Activated naive CD4-positive, alpha-beta T cell treated with anti-CD3 and anti-CD28 coated beads, Interleukin-2, amount 50 U/mL, for 24 hours (primary cell): ENCODE results near the gene FAT1.

ENCODE experiments used
- H3K27ac Mint-ChIP-seq: one replicate; pipeline ENCODE4 v1.8.0; 2021; ENCODE audit warnings: mild to moderate bottlenecking, mixed read lengths
- H3K27me3 Mint-ChIP-seq: one replicate; pipeline ENCODE4 v1.8.0; 2021; ENCODE audit warnings: mixed read lengths
- H3K36me3 Mint-ChIP-seq: one replicate; pipeline ENCODE4 v1.8.0; 2021; ENCODE audit warnings: mixed read lengths
- H3K4me1 Mint-ChIP-seq: one replicate; pipeline ENCODE4 v1.8.0; 2021; ENCODE audit warnings: mixed read lengths
- H3K4me3 Mint-ChIP-seq: one replicate; pipeline ENCODE4 v1.8.0; 2021; ENCODE audit warnings: mild to moderate bottlenecking, mixed read lengths
- H3K9me3 Mint-ChIP-seq: one replicate; pipeline ENCODE4 v1.8.0; 2021; ENCODE audit warnings: mixed read lengths

FAT1 gene

DNA sequence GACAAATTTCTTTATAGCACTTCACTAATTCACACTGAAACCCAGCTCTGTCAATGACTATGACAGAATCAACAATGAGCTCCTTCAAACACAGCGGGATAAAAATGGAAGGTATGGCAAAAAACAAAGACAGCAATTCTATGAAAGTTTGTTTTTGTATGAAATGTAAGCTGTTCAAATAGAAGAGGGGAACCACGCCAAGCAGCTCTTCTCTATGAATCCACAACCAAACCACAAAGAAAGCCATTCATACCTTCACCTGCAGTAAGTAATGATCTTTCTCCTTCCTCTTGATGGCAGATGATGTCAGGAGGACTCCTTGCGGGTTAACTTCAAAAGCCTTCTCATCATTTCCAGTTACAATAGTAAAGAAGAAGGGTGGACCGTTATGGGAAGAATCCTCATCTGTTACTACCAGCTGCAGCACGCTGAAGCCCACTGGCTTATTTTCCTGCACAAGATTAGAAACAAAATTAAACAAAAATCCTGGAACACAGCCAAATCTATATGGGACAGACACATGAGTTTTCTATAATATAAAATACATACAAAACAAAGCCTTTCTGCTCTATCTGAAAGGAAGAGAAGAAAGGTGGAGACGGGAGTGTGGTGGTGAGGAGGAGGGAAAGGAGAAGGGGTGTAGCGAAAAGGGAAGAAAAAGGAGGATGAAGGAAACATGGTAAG, 119.4 kb downstream of the FAT1 start:
- Mint-ChIP-seq H3K27ac (no peak overlapping the region), H3K36me3 (no peaks in the 10 kb centered on the region), H3K4me3 (no peak overlapping the region), H3K27me3 (peaks cover 2% of the 10 kb centered on the region), H3K9me3 (no peaks in the 10 kb centered on the region), H3K4me1 (no peaks in the 10 kb centered on the region)

- no peaks in the 10 kb centered on the region for H3K9me3 Mint-ChIP-seq
- no peaks in the 10 kb centered on the region for H3K36me3 Mint-ChIP-seq
- peaks cover 2% of the 10 kb centered on the region for H3K27me3 Mint-ChIP-seq
- H3K4me3 Mint-ChIP-seq: no peak overlapping the region
- no peaks in the 10 kb centered on the region for H3K4me1 Mint-ChIP-seq
- H3K27ac Mint-ChIP-seq: no peak overlapping the region
These were observed 120.7 kb downstream of the FAT1 start for GRCh38 chr4:186602978-186603377.

DNA sequence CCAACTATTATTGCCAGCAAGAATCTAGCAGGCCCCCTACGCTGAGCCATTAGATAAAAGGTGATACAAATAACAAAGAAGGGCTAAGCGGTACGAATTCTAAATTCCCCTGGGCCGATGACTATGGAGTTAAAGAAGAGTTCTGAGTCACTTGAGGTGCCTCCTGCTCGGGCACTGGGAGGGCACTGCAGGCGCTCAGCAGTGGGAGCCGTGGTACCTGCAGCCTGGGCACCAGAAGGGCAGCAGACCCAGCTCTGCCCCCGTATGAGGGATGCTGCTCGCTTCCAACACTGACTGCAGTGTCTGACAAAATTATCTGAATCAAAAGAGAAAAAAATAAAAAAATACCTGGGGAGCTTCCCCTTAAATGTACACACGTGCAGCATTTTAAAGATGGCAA, 124.2 kb downstream of the FAT1 start:
- no peaks in the 10 kb centered on the region for H3K36me3 Mint-ChIP-seq
- H3K4me3 Mint-ChIP-seq: no peak overlapping the region
- no peak overlapping the region for H3K27ac Mint-ChIP-seq
- no peaks in the 10 kb centered on the region for H3K4me1 Mint-ChIP-seq
- no peaks in the 10 kb centered on the region for H3K9me3 Mint-ChIP-seq
- peaks cover 2% of the 10 kb centered on the region for H3K27me3 Mint-ChIP-seq

- H3K27me3 Mint-ChIP-seq: peaks cover 2% of the 10 kb centered on the region
- no peaks in the 10 kb centered on the region for H3K4me1 Mint-ChIP-seq
- H3K36me3 Mint-ChIP-seq: no peaks in the 10 kb centered on the region
- no peak overlapping the region for H3K27ac Mint-ChIP-seq
- H3K9me3 Mint-ChIP-seq: no peaks in the 10 kb centered on the region
- no peak overlapping the region for H3K4me3 Mint-ChIP-seq
These were observed 125.0 kb downstream of the FAT1 start for GRCh38 chr4:186598686-186599085.

- H3K4me3 Mint-ChIP-seq: no peak overlapping the region
These were observed 126.7 kb downstream of the FAT1 start for GRCh38 chr4:186596850-186597390.

DNA sequence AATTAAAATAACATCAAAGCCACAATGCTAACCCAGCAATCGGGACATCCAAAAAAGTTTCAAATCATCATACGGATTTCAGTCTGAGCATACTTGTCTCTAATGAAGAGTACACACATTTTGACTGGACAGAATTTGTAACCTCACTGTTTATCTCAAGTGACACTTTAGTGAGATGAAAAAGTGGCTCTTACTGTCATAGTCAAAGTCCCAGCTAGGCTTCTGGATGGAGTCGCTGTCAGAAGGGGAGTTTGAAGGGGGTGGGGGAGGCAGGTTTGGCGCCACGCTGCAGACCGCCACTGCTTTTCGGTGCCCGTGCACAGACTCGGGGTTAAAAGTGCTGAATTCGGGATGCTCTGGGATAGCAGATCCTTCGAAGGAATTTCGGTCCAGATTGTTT, 127.3 kb downstream of the FAT1 start:
- no peaks in the 10 kb centered on the region for H3K4me1 Mint-ChIP-seq
- no peaks in the 10 kb centered on the region for H3K9me3 Mint-ChIP-seq
- H3K27ac Mint-ChIP-seq: no peak overlapping the region
- peaks cover 1% of the 10 kb centered on the region for H3K27me3 Mint-ChIP-seq
- no peaks in the 10 kb centered on the region for H3K36me3 Mint-ChIP-seq
- no peak overlapping the region for H3K4me3 Mint-ChIP-seq

More at GRCh38 chr4:186596850-186597390, 126.7 kb downstream of the FAT1 start:
- Mint-ChIP-seq H3K27ac (no peak overlapping the region), H3K4me1 (no peaks in the 10 kb centered on the region), H3K9me3 (no peaks in the 10 kb centered on the region), H3K27me3 (peaks cover 1% of the 10 kb centered on the region), H3K36me3 (no peaks in the 10 kb centered on the region)

- no peak overlapping the region for H3K27ac Mint-ChIP-seq
- H3K9me3 Mint-ChIP-seq: no peaks in the 10 kb centered on the region
- H3K4me1 Mint-ChIP-seq: no peaks in the 10 kb centered on the region
- H3K27me3 Mint-ChIP-seq: peaks cover 1% of the 10 kb centered on the region
- H3K4me3 Mint-ChIP-seq: no peak overlapping the region
- no peaks in the 10 kb centered on the region for H3K36me3 Mint-ChIP-seq
These were observed 130.1 kb downstream of the FAT1 start for GRCh38 chr4:186593587-186593973.

GRCh38 chr4:186592966-186593586, 130.6 kb downstream of the FAT1 start:
- H3K27ac Mint-ChIP-seq: no peak overlapping the region

GRCh38 chr4:186592445-186592844, 131.2 kb downstream of the FAT1 start:
- no peak overlapping the region for H3K4me3 Mint-ChIP-seq
- H3K27ac Mint-ChIP-seq: no peak overlapping the region
- peaks cover 1% of the 10 kb centered on the region for H3K27me3 Mint-ChIP-seq
- no peaks in the 10 kb centered on the region for H3K9me3 Mint-ChIP-seq
- H3K4me1 Mint-ChIP-seq: no peaks in the 10 kb centered on the region
- no peaks in the 10 kb centered on the region for H3K36me3 Mint-ChIP-seq

More at GRCh38 chr4:186592966-186593586, 130.6 kb downstream of the FAT1 start:
- no peaks in the 10 kb centered on the region for H3K9me3 Mint-ChIP-seq
- peaks cover 1% of the 10 kb centered on the region for H3K27me3 Mint-ChIP-seq
- H3K4me3 Mint-ChIP-seq: no peak overlapping the region
- H3K36me3 Mint-ChIP-seq: no peaks in the 10 kb centered on the region
- H3K4me1 Mint-ChIP-seq: no peaks in the 10 kb centered on the region

GRCh38 chr4:186591651-186592050, 132.0 kb downstream of the FAT1 start:
- Mint-ChIP-seq H3K36me3 (no peaks in the 10 kb centered on the region), H3K9me3 (no peaks in the 10 kb centered on the region), H3K4me1 (no peaks in the 10 kb centered on the region), H3K4me3 (no peak overlapping the region), H3K27me3 (peaks cover 1% of the 10 kb centered on the region), H3K27ac (no peak overlapping the region)

DNA sequence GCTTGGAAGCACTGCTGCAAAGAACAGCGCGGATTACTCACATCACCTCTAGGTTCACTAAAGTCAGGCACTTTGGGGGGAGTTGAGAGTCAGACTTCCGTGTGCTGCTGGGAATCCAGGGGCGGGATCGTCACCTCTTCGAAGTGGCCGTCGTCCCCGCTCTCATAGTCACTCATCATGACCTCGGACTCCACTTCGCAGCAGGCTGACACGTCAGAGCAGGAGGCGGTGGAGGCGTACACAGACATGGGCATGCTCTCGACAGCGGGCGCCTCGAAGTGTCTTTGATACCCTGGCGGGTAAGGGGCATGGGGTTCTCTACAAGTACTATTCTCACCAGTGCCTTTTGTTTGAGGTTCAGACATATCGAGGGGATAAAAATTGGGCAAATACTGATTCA, 135.2 kb downstream of the FAT1 start:
- no peaks in the 10 kb centered on the region for H3K9me3 Mint-ChIP-seq
- peaks cover 3% of the 10 kb centered on the region for H3K27me3 Mint-ChIP-seq
- no peaks in the 10 kb centered on the region for H3K4me1 Mint-ChIP-seq
- no peaks in the 10 kb centered on the region for H3K36me3 Mint-ChIP-seq
- no peak overlapping the region for H3K4me3 Mint-ChIP-seq
- no peak overlapping the region for H3K27ac Mint-ChIP-seq

- Mint-ChIP-seq H3K27ac (no peak overlapping the region), H3K4me3 (no peak overlapping the region), H3K27me3 (peaks cover 2% of the 10 kb centered on the region), H3K36me3 (no peaks in the 10 kb centered on the region), H3K9me3 (no peaks in the 10 kb centered on the region), H3K4me1 (no peaks in the 10 kb centered on the region)
These were observed 136.1 kb downstream of the FAT1 start for GRCh38 chr4:186587416-186588018.

DNA sequence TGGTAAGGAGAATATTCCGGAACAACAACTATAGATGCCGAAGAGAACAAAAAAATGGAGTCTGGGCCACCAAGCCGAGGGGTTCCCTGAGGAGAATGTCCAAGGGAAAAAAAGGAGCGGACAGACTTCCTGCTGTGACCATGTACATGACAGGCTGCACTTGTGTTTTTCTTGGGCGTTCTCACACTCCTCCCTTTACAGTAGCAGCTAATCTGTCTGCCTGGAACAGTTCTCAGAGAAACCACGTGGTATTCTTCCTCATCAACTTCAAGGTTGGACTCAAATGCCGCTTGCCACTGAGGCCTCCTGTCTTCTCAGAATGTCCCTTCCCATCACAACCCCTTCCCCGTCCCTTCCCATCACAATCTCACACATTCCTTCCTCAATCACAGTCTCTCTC, 137.5 kb downstream of the FAT1 start:
- peaks cover 3% of the 10 kb centered on the region for H3K27me3 Mint-ChIP-seq
- H3K36me3 Mint-ChIP-seq: no peaks in the 10 kb centered on the region
- H3K4me1 Mint-ChIP-seq: no peaks in the 10 kb centered on the region
- no peaks in the 10 kb centered on the region for H3K9me3 Mint-ChIP-seq
- no peak overlapping the region for H3K4me3 Mint-ChIP-seq
- no peak overlapping the region for H3K27ac Mint-ChIP-seq

GRCh38 chr4:186584912-186585311, 138.7 kb downstream of the FAT1 start:
- Mint-ChIP-seq H3K9me3 (no peaks in the 10 kb centered on the region), H3K4me3 (no peak overlapping the region), H3K27me3 (peaks cover 4% of the 10 kb centered on the region), H3K4me1 (no peaks in the 10 kb centered on the region), H3K27ac (no peak overlapping the region), H3K36me3 (no peaks in the 10 kb centered on the region)

GRCh38 chr4:186581421-186581820, 142.2 kb downstream of the FAT1 start:
- no peaks in the 10 kb centered on the region for H3K4me1 Mint-ChIP-seq
- H3K36me3 Mint-ChIP-seq: no peaks in the 10 kb centered on the region
- peaks cover 6% of the 10 kb centered on the region for H3K27me3 Mint-ChIP-seq
- no peaks in the 10 kb centered on the region for H3K9me3 Mint-ChIP-seq
- no peak overlapping the region for H3K27ac Mint-ChIP-seq
- no peak overlapping the region for H3K4me3 Mint-ChIP-seq

GRCh38 chr4:186580669-186581068, 143.0 kb downstream of the FAT1 start:
- H3K9me3 Mint-ChIP-seq: no peaks in the 10 kb centered on the region
- no peak overlapping the region for H3K27ac Mint-ChIP-seq
- H3K36me3 Mint-ChIP-seq: no peaks in the 10 kb centered on the region
- no peaks in the 10 kb centered on the region for H3K4me1 Mint-ChIP-seq
- no peak overlapping the region for H3K4me3 Mint-ChIP-seq
- peaks cover 7% of the 10 kb centered on the region for H3K27me3 Mint-ChIP-seq
